Right lobe of liver (tissue), 6 donors: ENCODE data around the gene TADA2B. TPM values are rescaled to one million over a fixed set of nuclear protein-coding genes. Genes with fewer than 3 reads are reported as not detected.
A peak's percentile ranks its signal among the peaks of the same experiment; 100 is the strongest.
"Not testable (repeated sequence)": the region's sequence is repeated elsewhere in the genome, so short reads cannot be mapped to it uniquely, and the experiment has no call there.

ENCODE experiments used
- ATAC-seq, 4 donors: fragments of 200-7000 bp; cut with Tn5 transposase; one replicate each; pipeline ENCODE4 v1.9.1; 2020; ENCODE audit warnings: mild to moderate bottlenecking in 4 of 4, moderate library complexity in 4 of 4
- DNase-seq, 3 donors: peaks; one replicate each; pipeline ENCODE4 v3.0.0-alpha.2; 2020
- H3K27ac ChIP-seq, 3 donors: fragments of 200-600 bp; one replicate each; pipeline ENCODE4 v1.8.0; 2022
- H3K27me3 ChIP-seq, 2 donors: fragments of 200-600 bp; one replicate each; pipeline ENCODE4 v1.8.0; 2022
- H3K36me3 ChIP-seq, 4 donors: fragments of 200-600 bp; sonication (generic) in 1 of 4; one replicate each; pipeline versions ENCODE4 v1.5.1 to v1.8.0; 2017 to 2022; ENCODE audit warnings: control low read depth in 1 of 4
- H3K4me1 ChIP-seq, 4 donors: fragments of 200-600 bp; sonication (generic) in 1 of 4; one replicate each; pipeline versions ENCODE4 v1.5.1 to v1.8.0; 2017 to 2022; ENCODE audit warnings: control low read depth in 1 of 4
- H3K4me3 ChIP-seq, 3 donors: fragments of 200-600 bp; one replicate each; pipeline ENCODE4 v1.8.0; 2022
- H3K9me3 ChIP-seq, 4 donors: fragments of 200-600 bp; sonication (generic) in 1 of 4; one replicate each; pipeline versions ENCODE4 v1.5.1 to v1.8.0; 2017 to 2022; ENCODE audit warnings: control low read depth in 1 of 4
- CTCF ChIP-seq, 4 donors: fragments of 200-600 bp in 3 of 4; fragments of 450-650 bp in 1 of 4; IDR thresholded peaks; one replicate each; pipeline versions ENCODE4 v1.5.1 to v1.8.0; 2016 to 2022; ENCODE audit warnings: antibody characterized with exemption in 4 of 4, mild to moderate bottlenecking in 2 of 4
- POLR2A ChIP-seq: fragments of 450-650 bp; IDR thresholded peaks from one replicate; pipeline ENCODE4 v1.6.1; 2017; ENCODE audit warnings: antibody characterized with exemption, mild to moderate bottlenecking
- WGBS: methylation state at CpG from one replicate; pipeline ENCODE4 v1.1.6; 2018; ENCODE audit warnings: low coverage, low lambda C conversion rate; ENCODE audit not compliant: insufficient coverage; ENCODE audit errors: missing lambda C conversion rate; 5-methylcytosine and 5-hydroxymethylcytosine counted together
- intact Hi-C, 2 donors: fragments of 100-400 bp; cut with DNase I; formaldehyde crosslinking; loops; one replicate each; pipeline versions ENCODE4 v1.11.2 to v1.14.1; 2022
- total RNA-seq, 6 experiments: library from RNA; depleted of rRNA in 2 of 6; stranded (reverse); fragments of >200 nt in 2 of 6; fragmentation: NEBNext Ultra II Directional in 3 of 6; extraction: Animal tissue kit (Norgen Biotek cat#: 25700) in 3 of 6; gene quantifications; one replicate each; pipeline versions ENCODE4 v1.1.0 to v1.2.4, GENCODE V29; 2016 to 2023
- donor health status: DM: no; HTN: yes; CAD: no.
- donor health status: DM: no; HTN: no; CAD: no.
- donor health status: DM: no; HTN: no; CAD: no.
- donor health status: DM: no; HTN: yes; CAD: no.
- donor health status: DM: no; HTN: yes; CAD: no.

The TADA2B gene
- total RNA-seq, 6 experiments from 2014 or later = 12.1 to 16.3 (median 14.0) TPM

GRCh38 chr4:7094916-7095315 lies 51.7 kb downstream of the TADA2B start:
- DNase-seq (no peak), ATAC-seq (no peak)
- Histone ChIP-seq H3K36me3 (no peaks in the 10 kb centered on the region), H3K9me3 (no peaks in the 10 kb centered on the region), H3K4me1 (no peaks in the 10 kb centered on the region), H3K4me3 (no peak overlapping the region), H3K27ac (no peak overlapping the region), H3K27me3 (no peaks in the 10 kb centered on the region)
- no peak for TF ChIP-seq CTCF (IDR thresholded peaks at IDR 0.05)
- intact Hi-C loops = no loop called here
- 82% methylated on average over 10 of the region's 10 CpGs for WGBS

GRCh38 chr4:7095611-7096155 lies 52.5 kb downstream of the TADA2B start:
- Histone ChIP-seq H3K4me3 (no peak overlapping the region), H3K9me3 (no peaks in the 10 kb centered on the region), H3K27me3 (no peaks in the 10 kb centered on the region), H3K4me1 (no peaks in the 10 kb centered on the region), H3K27ac (no peak overlapping the region), H3K36me3 (no peaks in the 10 kb centered on the region)
- DNase-seq (no peak), ATAC-seq (no peak)
- TF ChIP-seq CTCF (IDR thresholded peaks at IDR 0.05) = no peak
- no peak for TF ChIP-seq POLR2A
- intact Hi-C loops = no loop called here
- 90% methylated on average over 4 of the region's 16 CpGs for WGBS

GRCh38 chr4:7096236-7096635 lies 53.1 kb downstream of the TADA2B start:
- no peaks in the 10 kb centered on the region for H3K27me3 ChIP-seq
- no peak for TF ChIP-seq POLR2A
- no peak for TF ChIP-seq CTCF (IDR thresholded peaks at IDR 0.05)
- 77% methylated on average over 6 of the region's 7 CpGs for WGBS
- intact Hi-C loops = no loop called here
- DNase-seq (no peak), ATAC-seq (no peak)
- no peak overlapping the region for H3K27ac ChIP-seq
- H3K4me1 ChIP-seq = no peaks in the 10 kb centered on the region
- H3K4me3 ChIP-seq = no peak overlapping the region
- H3K36me3 ChIP-seq = no peaks in the 10 kb centered on the region
- H3K9me3 ChIP-seq = no peaks in the 10 kb centered on the region

- peak; percentile 52 to 84 (median 84) for TF ChIP-seq CTCF (IDR thresholded peaks at IDR 0.05)
- TF ChIP-seq POLR2A = no peak
- no peak overlapping the region for H3K27ac ChIP-seq
- WGBS = 13% methylated on average over 9 of the region's 24 CpGs
- peak overlapping the region; percentile 58 to 74 (median 61) for H3K4me3 ChIP-seq
- H3K9me3 ChIP-seq = no peaks in the 10 kb centered on the region
- DNase-seq (peak; percentile 76 to 79 (median 78)), ATAC-seq (peak; percentile 65 to 77 (median 69))
- no peaks in the 10 kb centered on the region for H3K27me3 ChIP-seq
- H3K36me3 ChIP-seq = no peaks in the 10 kb centered on the region
- intact Hi-C loops = no loop called here
- H3K4me1 ChIP-seq = peaks cover 0 to 21% (median 4%) of the 10 kb centered on the region in 4 donors
Observed at GRCh38 chr4:7101692-7102515, 58.7 kb downstream of the TADA2B start.

- H3K9me3 ChIP-seq, intact Hi-C loops, H3K36me3 ChIP-seq, H3K27me3 ChIP-seq, DNase-seq: not testable (repeated sequence)
- Histone ChIP-seq H3K27ac (peak overlapping the region in 2 of 3 donors; percentile 48 to 78), H3K4me1 (peaks cover 0 to 21% (median 4%) of the 10 kb centered on the region in 4 donors), H3K4me3 (peak overlapping the region; percentile 58 to 74 (median 61))
- WGBS = 29% methylated on average over 12 of the region's 12 CpGs
- peak in 2 of 4 donors; percentile 2 to 3 for ATAC-seq
Observed at GRCh38 chr4:7102516-7102909, 59.3 kb downstream of the TADA2B start.
